Spinal cord (tissue), 10 donors: ENCODE data around the gene PP2D1. TPM values are rescaled to one million over a fixed set of nuclear protein-coding genes. Genes with fewer than 3 reads are reported as not detected.
A peak's percentile ranks its signal among the peaks of the same experiment; 100 is the strongest.
"Not testable (repeated sequence)": the region's sequence is repeated elsewhere in the genome, so short reads cannot be mapped to it uniquely, and the experiment has no call there.

Source experiments
- DNase-seq, 6 donors: peaks; one replicate each; pipeline versions ENCODE4 v3.0.0 to v3.0.0-alpha.2; 2013 to 2015; ENCODE audit warnings: low spot score in 6 of 6, low read depth in 4 of 6
- H3K27ac ChIP-seq: one replicate; pipeline ENCODE4 v1.5.1; 2013; ENCODE audit warnings: low read depth, low read length, control low read depth
- H3K27me3 ChIP-seq: one replicate; pipeline ENCODE4 v1.6.1; 2013; ENCODE audit warnings: low read length; ENCODE audit not compliant: control insufficient read depth, insufficient read depth
- H3K36me3 ChIP-seq: one replicate; pipeline ENCODE4 v1.6.1; 2013; ENCODE audit warnings: low read length; ENCODE audit not compliant: control insufficient read depth, insufficient read depth
- H3K4me1 ChIP-seq: one replicate; pipeline ENCODE4 v1.6.1; 2013; ENCODE audit warnings: low read length; ENCODE audit not compliant: control insufficient read depth, insufficient read depth
- H3K4me3 ChIP-seq: one replicate; pipeline ENCODE4 v1.5.1; 2013; ENCODE audit warnings: low read depth, low read length, control low read depth
- H3K9me3 ChIP-seq: one replicate; pipeline ENCODE4 v1.6.1; 2013; ENCODE audit warnings: low read length; ENCODE audit not compliant: control insufficient read depth, insufficient read depth
- WGBS: methylation state at CpG from one replicate; pipeline ENCODE4 v1.1.5; 2013; ENCODE audit warnings: missing lambda C conversion rate; ENCODE audit not compliant: insufficient coverage; 5-methylcytosine and 5-hydroxymethylcytosine counted together
- polyA plus RNA-seq, 2 donors: library from polyadenylated mRNA; unstranded; fragments of 120-200 nt; gene quantifications; one replicate each; pipeline ENCODE4 v1.2.1, GENCODE V29; 2013; ENCODE audit not compliant: insufficient read length in 2 of 2
- total RNA-seq, 2 donors: library from RNA; depleted of rRNA in 1 of 2; stranded (reverse); fragments of 120-200 nt in 1 of 2; fragments of >200 nt in 1 of 2; gene quantifications; one replicate each; pipeline versions ENCODE4 v1.2.3 to v1.2.4, GENCODE V29; 2013 to 2014
- donor health status: healthy.

PP2D1 gene
- total and polyA plus RNA-seq, 4 donors, result 0.44 to 1.1 TPM; not detected in 2

GRCh38 chr3:20052851-20053250 lies 40.8 kb upstream of the PP2D1 start:
- DNase-seq, result no peak
- Histone ChIP-seq H3K27me3 (no peaks in the 10 kb centered on the region), H3K27ac (no peak overlapping the region), H3K4me1 (peaks cover 28% of the 10 kb centered on the region), H3K4me3 (no peak overlapping the region), H3K9me3 (no peaks in the 10 kb centered on the region), H3K36me3 (no peaks in the 10 kb centered on the region)
- WGBS, result 100% methylated on average over 5 of the region's 7 CpGs

- no peak for DNase-seq
- H3K4me1 ChIP-seq, result peaks cover 35% of the 10 kb centered on the region
Observed at GRCh38 chr3:20051123-20051806, 39.2 kb upstream of the PP2D1 start.

GRCh38 chr3:20047976-20048883 lies 36.2 kb upstream of the PP2D1 start:
- Histone ChIP-seq H3K27me3 (no peaks in the 10 kb centered on the region), H3K27ac (peak overlapping the region; percentile 68), H3K4me3 (no peak overlapping the region), H3K4me1 (peaks cover 25% of the 10 kb centered on the region), H3K36me3 (no peaks in the 10 kb centered on the region), H3K9me3 (no peaks in the 10 kb centered on the region)
- peak in 2 of 6 donors; percentile 41 to 83 for DNase-seq
- 19% methylated on average over 8 of the region's 9 CpGs for WGBS

More at GRCh38 chr3:20051123-20051806, 39.2 kb upstream of the PP2D1 start:
- Histone ChIP-seq H3K27ac (no peak overlapping the region), H3K4me3 (no peak overlapping the region), H3K9me3 (no peaks in the 10 kb centered on the region), H3K27me3 (no peaks in the 10 kb centered on the region), H3K36me3 (no peaks in the 10 kb centered on the region)
- 79% methylated on average over 3 of the region's 4 CpGs for WGBS

GRCh38 chr3:20047341-20047779 lies 35.3 kb upstream of the PP2D1 start:
- Histone ChIP-seq H3K4me1 (peaks cover 29% of the 10 kb centered on the region), H3K4me3 (no peak overlapping the region), H3K9me3 (no peaks in the 10 kb centered on the region), H3K36me3 (no peaks in the 10 kb centered on the region), H3K27me3 (no peaks in the 10 kb centered on the region), H3K27ac (no peak overlapping the region)
- DNase-seq, result no peak
- 40% methylated on average over 2 of the region's 7 CpGs for WGBS

GRCh38 chr3:20046556-20046955 lies 34.5 kb upstream of the PP2D1 start:
- WGBS, result 80% methylated on average over 1 of the region's 1 CpG
- Histone ChIP-seq H3K4me1 (peaks cover 30% of the 10 kb centered on the region), H3K27me3 (no peaks in the 10 kb centered on the region), H3K4me3 (no peak overlapping the region), H3K9me3 (no peaks in the 10 kb centered on the region), H3K27ac (no peak overlapping the region), H3K36me3 (no peaks in the 10 kb centered on the region)
- no peak for DNase-seq

GRCh38 chr3:20045141-20045540 lies 33.1 kb upstream of the PP2D1 start:
- not testable (repeated sequence) for H3K27ac ChIP-seq, H3K36me3 ChIP-seq, DNase-seq, H3K27me3 ChIP-seq, H3K9me3 ChIP-seq, H3K4me3 ChIP-seq
- no CpG with 5 or more reads among the region's 3 CpGs for WGBS
- H3K4me1 ChIP-seq, result peaks cover 30% of the 10 kb centered on the region

GRCh38 chr3:20043825-20044224 lies 31.8 kb upstream of the PP2D1 start:
- Histone ChIP-seq H3K4me1 (peaks cover 24% of the 10 kb centered on the region), H3K36me3 (no peaks in the 10 kb centered on the region), H3K4me3 (no peak overlapping the region), H3K9me3 (no peaks in the 10 kb centered on the region), H3K27ac (peak overlapping the region; percentile 54), H3K27me3 (no peaks in the 10 kb centered on the region)
- no peak for DNase-seq
- 77% methylated on average over 3 of the region's 4 CpGs for WGBS

- Histone ChIP-seq H3K27me3 (no peaks in the 10 kb centered on the region), H3K4me3 (no peak overlapping the region), H3K4me1 (peaks cover 21% of the 10 kb centered on the region), H3K36me3 (no peaks in the 10 kb centered on the region), H3K9me3 (no peaks in the 10 kb centered on the region), H3K27ac (peak overlapping the region; percentile 54)
- 53% methylated on average over 3 of the region's 4 CpGs for WGBS
- peak in 1 of 6 donors; percentile 64 for DNase-seq
Observed at GRCh38 chr3:20043396-20043795, 31.3 kb upstream of the PP2D1 start.

- DNase-seq, result no peak
- WGBS, result no CpG with 5 or more reads among the region's 5 CpGs
- H3K27ac ChIP-seq, result no peak overlapping the region
- H3K9me3 ChIP-seq, result no peaks in the 10 kb centered on the region
- no peaks in the 10 kb centered on the region for H3K36me3 ChIP-seq
- peaks cover 18% of the 10 kb centered on the region for H3K4me1 ChIP-seq
- H3K27me3 ChIP-seq, result no peaks in the 10 kb centered on the region
- peak overlapping the region; percentile 92 for H3K4me3 ChIP-seq
Observed at GRCh38 chr3:20042331-20042730, 30.3 kb upstream of the PP2D1 start.
